GM19035 (cell line): Measurements from ENCODE around the gene DNM2.
A peak's percentile ranks its signal among the peaks of the same experiment; 100 is the strongest.
"Not testable (repeated sequence)": the region's sequence is repeated elsewhere in the genome, so short reads cannot be mapped to it uniquely, and the experiment has no call there.

Experiments used
- ATAC-seq: cut with Tn5 transposase; IDR thresholded peaks from one replicate; pipeline ENCODE4 v1.9.1; 2021; ENCODE audit not compliant: unreplicated experiment

The DNM2 gene

GRCh38 chr19:10831987-10832938 lies 114.4 kb downstream of the DNM2 start:
- no peak for ATAC-seq

- no peak for ATAC-seq
These were observed 115.0 kb downstream of the DNM2 start for GRCh38 chr19:10832939-10833296.

DNA sequence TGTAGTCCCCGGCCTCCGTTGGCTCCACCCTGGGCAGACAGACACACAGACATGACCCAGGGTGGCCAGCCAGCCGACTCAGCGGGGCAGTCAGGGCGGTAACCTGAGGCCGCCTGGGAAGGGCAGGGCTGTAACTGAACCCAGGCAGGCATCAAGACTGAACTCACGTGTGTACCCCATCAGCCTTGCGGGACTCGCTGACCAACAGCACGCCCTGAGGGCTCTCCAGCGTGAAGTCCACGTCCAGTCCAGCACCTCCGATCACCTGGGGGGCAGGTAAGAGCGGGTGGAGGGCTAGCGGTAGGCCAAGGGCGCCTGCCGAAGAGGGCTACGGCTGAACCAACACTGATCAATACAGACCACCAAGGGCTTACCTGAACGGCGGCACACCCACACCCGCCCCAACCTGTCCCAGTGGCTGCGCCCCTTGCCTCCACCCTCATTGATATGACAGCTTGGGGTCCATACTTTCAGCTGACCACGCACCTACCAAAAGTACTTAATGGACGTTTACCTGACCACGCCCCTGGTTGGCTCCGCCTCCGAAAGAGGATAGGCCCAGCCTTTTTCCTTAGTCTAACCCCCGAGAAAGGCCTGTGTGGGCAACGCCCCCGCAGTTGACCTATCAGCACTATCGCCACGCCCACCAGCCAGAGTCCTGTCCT lies 117.3 kb downstream of the DNM2 start:
- ATAC-seq, result peak; percentile 2

- peak; percentile 74 for ATAC-seq
These were observed 118.0 kb downstream of the DNM2 start, which contains the start of gene TMED1 for GRCh38 chr19:10835754-10836478. Gene TMED1 (minus strand): TSS chr19:10836212. CDS start chr19:10836191, 21 bp downstream.

GRCh38 chr19:10836479-10837330 lies 118.8 kb downstream of the DNM2 start:
- peak; percentile 13 for ATAC-seq

- not testable (repeated sequence) for ATAC-seq
These were observed 119.8 kb downstream of the DNM2 start for GRCh38 chr19:10837649-10838048.

DNA sequence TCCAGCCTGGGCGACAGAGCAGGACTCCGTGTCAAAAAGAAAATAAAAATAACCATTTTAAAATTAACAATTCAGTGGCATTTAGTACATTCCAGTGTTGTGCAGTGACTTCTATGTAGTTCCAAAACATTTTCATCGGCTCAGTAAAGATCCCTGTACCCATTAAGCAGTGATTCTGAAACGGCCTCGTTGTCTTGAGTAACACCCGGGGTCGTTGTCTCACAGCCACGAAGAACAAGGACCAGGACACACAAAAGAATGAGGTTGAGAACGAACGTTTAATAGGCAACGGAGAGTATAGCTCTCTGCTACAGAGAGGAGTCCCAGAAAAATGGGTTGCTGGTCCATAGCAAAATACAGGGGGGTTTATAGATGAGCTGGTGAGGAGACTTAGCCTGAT lies 120.5 kb downstream of the DNM2 start:
- ATAC-seq, result no peak

GRCh38 chr19:10839114-10840050 lies 121.5 kb downstream of the DNM2 start:
- ATAC-seq, result no peak

DNA sequence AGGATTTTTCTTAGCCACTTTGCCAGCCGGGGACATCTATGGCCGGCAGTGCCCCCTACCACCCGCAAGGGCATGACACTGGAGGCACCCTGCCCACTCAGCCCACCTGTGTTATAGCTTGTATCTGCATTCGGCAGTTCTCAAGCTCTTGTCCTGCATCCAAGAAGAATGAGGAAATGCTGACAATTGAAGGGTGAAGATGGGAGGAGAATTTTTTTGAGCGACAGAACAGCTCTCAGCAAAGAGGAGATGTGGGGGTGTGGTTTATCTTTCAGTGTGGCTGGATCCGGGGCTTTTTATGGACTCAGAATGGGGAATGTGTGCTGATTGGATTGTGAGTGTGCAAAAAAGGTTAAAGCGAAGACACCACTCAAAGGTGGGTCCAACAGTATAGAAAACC lies 124.9 kb downstream of the DNM2 start:
- ATAC-seq, result no peak

GRCh38 chr19:10846500-10847202 lies 128.8 kb downstream of the DNM2 start:
- ATAC-seq, result no peak

GRCh38 chr19:10848230-10848856 lies 130.5 kb downstream of the DNM2 start, which contains the start of gene C19orf38:
Gene C19orf38 (plus strand): TSS chr19:10848415. CDS start chr19:10848509, 94 bp downstream.
- ATAC-seq, result no peak

DNA sequence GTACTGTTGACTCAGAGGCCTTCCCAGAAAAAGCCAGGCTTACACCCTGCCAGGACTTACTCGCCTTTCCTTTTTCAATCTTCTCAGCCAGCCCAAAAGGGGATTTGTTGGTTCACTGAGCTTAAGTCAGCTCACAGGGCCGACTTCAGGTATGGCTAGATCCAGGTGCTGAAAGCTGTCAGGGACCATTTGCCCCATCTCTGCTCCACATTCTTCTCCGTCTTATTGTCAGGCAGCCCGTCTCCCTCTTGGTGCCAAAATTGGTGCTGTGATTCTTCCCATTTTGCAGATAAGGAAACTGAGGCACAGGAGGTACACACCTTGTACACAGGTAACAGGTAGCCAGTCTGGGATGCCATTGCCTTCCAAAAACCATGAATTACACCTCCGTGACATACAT lies 132.8 kb downstream of the DNM2 start:
- ATAC-seq, result no peak

DNA sequence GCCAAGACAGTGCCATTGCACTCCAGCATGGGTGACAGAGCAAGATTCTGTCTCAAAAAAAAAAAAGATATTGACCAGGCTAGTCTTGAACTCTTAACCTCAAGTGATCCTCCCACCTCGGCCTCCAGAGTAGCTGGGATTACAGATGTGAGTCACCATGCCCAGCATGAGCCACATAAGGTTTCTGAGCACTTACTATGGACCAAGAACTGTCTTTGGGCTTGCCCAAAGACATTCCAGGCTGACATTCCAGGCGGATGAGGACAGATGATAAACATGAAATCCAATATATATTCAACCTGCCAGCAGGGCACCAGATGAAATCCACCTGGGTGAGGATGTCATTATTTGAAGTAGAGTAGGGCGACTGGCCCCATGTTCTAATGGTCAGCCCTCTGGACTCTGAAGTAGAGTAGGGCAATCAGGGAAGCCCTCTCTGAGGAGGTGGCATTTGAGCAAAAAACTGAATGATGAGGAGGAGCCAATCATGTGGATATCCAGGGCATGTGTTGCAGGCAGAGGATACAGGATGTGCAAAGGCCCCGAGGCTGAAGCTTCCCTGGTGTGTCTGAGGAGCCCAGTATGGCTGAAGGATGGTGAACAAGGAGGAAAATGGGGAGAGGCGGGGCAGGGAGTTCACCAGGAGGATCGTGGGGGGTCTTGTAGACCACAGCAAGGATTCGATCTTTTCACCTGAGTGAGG lies 134.4 kb downstream of the DNM2 start:
- ATAC-seq, result no peak

DNA sequence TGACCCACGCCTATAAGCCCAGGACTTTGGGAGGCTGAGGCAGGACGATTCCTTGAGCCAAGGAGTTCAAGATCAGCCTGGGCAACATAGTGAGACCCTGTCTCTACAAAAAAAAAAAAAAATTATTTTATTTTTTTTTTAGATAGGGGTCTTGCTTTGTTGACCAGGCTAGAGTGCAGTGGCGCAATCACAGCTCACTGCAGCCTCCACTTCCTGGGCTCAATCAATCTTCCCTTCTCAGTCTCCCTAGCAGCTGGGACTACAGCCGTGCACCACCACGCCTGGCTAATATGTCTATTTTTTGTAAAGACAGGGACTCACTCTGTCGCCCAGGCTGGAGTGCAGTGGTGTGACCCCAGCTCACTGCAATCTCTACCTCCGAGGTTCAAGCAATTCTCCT lies 135.1 kb downstream of the DNM2 start:
- ATAC-seq, result no peak

DNA sequence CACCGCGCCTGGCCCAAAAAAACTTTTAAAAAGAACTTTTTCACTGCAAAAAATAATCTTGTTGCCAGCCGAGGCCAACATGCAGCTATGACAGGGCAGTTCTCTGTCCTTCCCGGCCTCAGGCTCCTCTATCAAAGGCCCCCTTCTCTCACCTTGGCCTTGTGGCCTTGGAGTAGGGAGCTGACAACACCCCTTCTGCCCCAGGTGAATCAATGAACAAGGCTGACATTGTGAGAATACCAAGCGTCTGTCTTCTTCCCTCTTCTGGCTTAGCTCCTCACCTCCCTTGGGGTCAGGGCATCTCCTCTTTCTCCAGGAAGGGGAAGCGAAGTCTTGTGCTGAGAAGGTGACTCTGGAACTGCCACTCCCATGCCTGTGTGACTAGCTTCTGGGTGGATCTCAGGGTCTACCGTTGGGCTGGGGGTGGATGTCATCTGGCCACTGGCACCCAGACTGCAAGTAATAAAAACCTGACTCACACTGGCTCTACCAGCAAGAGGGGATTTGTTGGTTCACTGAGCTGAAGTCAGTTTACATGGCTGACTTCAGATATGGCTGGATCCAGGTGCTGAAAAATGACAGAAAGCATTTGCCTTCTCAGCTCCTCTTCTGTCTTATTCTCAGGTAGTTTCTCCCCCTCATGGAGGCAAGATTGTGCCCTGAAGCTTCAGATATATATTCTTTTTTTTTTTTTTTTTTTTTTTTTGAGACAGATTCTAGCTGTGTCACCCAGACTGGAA lies 136.6 kb downstream of the DNM2 start:
- no peak for ATAC-seq

DNA sequence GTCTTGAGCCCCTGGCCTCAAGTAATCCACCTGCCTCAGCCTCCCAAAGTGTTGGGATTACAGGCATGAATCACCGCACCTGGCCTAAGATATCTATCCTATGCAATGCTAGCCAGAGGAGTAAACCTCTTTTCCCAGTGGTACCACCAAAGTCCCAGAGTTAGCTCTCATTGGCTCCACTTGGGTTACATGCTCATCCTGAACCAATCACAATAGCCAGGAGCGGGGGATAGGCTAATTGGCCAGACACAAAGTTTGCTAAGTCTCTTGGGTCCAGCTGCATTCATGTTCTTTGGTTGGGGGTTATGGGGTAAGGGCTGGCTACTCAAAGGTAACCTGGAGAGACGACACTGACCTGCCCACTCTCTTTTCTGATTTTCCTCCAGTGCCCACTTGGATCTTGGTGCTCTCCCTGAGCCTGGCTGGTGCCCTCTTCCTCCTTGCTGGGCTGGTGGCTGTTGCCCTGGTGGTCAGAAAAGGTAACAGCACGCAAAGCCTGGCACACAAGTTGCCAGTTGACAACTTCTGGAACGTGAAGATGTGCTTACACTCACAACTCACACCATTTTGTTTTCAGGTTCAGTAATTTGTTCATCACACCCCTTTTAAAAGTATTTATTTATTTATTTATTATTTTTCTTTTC lies 138.1 kb downstream of the DNM2 start:
- no peak for ATAC-seq
